SK-N-MC (cell line): ENCODE results near the gene PLIN5.

ENCODE experiments used
- EZH2 ChIP-seq: fragments of 200-600 bp; sonication (generic); IDR thresholded peaks from one replicate; pipeline ENCODE4 v1.6.1; 2017; ENCODE audit warnings: antibody characterized with exemption
- POLR2AphosphoS5 ChIP-seq: IDR thresholded peaks from 2 replicates; pipeline ENCODE4 v1.6.1; 2012; ENCODE audit warnings: mild to moderate bottlenecking, low read depth, low read length, borderline replicate concordance

DNA sequence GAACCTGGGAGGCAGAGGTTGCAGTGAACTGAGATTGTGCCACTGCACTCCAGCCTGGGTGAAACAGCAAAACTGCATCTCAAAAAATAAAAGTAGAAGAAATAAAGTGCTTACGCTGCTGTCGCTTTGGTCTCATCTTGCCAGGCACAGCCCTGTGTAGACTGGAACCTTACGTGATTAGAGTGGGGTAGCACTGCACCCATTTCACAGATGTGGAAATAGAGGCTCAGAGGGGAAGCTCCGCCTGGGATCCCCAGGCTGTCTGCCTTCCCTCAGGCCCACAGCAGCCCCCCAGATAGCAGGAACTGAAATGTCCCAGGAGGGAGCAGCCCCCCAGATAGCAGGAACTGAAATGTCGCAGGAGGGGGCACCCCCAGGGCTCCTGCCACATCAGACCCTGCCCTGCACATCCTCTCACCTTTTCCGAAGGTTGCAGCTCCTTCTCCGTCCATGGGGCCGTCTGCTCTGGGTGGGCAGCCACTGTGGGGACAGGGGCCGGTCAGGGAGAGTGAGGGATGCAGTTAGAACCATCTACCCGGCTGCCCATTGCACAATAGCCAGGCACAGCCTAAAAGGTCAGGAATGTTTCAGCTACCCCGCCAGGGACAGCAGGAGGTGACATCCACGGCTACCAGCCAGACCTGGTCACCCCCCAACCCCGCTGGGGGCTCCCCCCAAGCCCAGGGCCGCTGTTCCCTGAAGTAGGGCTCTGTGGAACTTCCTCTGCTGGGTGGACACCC, 18.7 kb downstream of the PLIN5 start:
- TF ChIP-seq EZH2 (no peak), POLR2AphosphoS5 (no peak)
